D721Med (cell line): Measurements from ENCODE around the gene ZNG1C.
"Not testable (repeated sequence)": the region's sequence is repeated elsewhere in the genome, so short reads cannot be mapped to it uniquely, and the experiment has no call there.

Experiments
- DNase-seq: peaks from one replicate; pipeline ENCODE4 v3.0.0; 2011; ENCODE audit warnings: low spot score; ENCODE audit not compliant: insufficient read length
- FAIRE-seq: peaks from 2 replicates; lab custom pipeline; 2011; peaks lifted over from hg19 to GRCh38; lab: Jason Lieb, UNC

Gene ZNG1C

GRCh38 chr9:68338000-68338399 lies 96.2 kb downstream of the ZNG1C start:
- DNase-seq, FAIRE-seq: not testable (repeated sequence)

- FAIRE-seq, DNase-seq: not testable (repeated sequence)
Measured at GRCh38 chr9:68342265-68343025, 100.7 kb downstream of the ZNG1C start.

- not testable (repeated sequence) for DNase-seq, FAIRE-seq
Measured at GRCh38 chr9:68343242-68343641, 101.5 kb downstream of the ZNG1C start.

GRCh38 chr9:68343992-68344391 lies 102.2 kb downstream of the ZNG1C start:
- not testable (repeated sequence) for FAIRE-seq, DNase-seq
